Thyroid gland (tissue), 4 donors: ENCODE measurements around the gene GPC5.

Source experiments
- CTCF ChIP-seq, 6 experiments: fragments of 200-600 bp in 3 of 6; fragments of 450-650 bp in 3 of 6; sonication (generic) in 3 of 6; IDR thresholded peaks; one replicate each; pipeline ENCODE4 v1.5.1; 2016 to 2019; ENCODE audit warnings: antibody characterized with exemption in 6 of 6, mild to moderate bottlenecking in 2 of 6, inconsistent platforms in 1 of 6, moderate library complexity in 1 of 6
- POLR2A ChIP-seq, 2 donors: fragments of 450-650 bp; IDR thresholded peaks; one replicate each; pipeline ENCODE4 v1.6.1; 2017; ENCODE audit warnings: antibody characterized with exemption in 2 of 2, mild to moderate bottlenecking in 2 of 2, moderate library complexity in 1 of 2

- TF ChIP-seq CTCF (IDR thresholded peaks at IDR 0.05) (no peak), POLR2A (IDR thresholded peaks at IDR 0.05) (no peak)
These were observed 1277.8 kb downstream of the GPC5 start for GRCh38 chr13:92676246-92676645.
